NCI-H2107 treated with DMSO at 0.1 percent for 48 hours (cell line): ENCODE data around the gene GAB2.
"Not testable (repeated sequence)": the region's sequence is repeated elsewhere in the genome, so short reads cannot be mapped to it uniquely, and the experiment has no call there.

Source experiments
- DNase-seq: peaks from one replicate; lab custom pipeline; 2025; ENCODE audit not compliant: unreplicated experiment; lab: John Stamatoyannopoulos, UW

GAB2 gene

GRCh38 chr11:78417175-78417887 lies at the start of gene GAB2:
GAB2 (minus strand) TSS chr11:78417820; CDS start chr11:78417720, 100 bp downstream.
- no peak for DNase-seq

DNA sequence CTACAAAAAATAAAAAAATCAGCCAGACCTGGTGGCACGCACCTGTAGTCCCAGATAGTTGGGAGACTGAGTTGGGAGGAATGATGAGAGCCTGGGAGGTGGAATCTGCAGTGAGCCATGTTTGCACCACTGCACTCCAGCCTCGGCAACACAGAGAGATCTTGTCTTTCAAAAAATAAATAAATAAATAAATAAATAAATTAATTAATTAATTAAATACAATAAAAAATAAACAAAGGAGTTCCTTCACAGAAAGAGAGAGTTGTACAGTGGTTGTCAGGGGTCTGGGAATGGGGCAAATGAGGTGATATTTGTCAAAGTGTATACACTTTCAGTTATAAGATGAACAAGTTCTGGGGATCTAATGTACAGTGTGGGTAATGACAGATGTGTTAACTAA lies 49.8 kb upstream of the GAB2 start:
- DNase-seq = no peak

DNA sequence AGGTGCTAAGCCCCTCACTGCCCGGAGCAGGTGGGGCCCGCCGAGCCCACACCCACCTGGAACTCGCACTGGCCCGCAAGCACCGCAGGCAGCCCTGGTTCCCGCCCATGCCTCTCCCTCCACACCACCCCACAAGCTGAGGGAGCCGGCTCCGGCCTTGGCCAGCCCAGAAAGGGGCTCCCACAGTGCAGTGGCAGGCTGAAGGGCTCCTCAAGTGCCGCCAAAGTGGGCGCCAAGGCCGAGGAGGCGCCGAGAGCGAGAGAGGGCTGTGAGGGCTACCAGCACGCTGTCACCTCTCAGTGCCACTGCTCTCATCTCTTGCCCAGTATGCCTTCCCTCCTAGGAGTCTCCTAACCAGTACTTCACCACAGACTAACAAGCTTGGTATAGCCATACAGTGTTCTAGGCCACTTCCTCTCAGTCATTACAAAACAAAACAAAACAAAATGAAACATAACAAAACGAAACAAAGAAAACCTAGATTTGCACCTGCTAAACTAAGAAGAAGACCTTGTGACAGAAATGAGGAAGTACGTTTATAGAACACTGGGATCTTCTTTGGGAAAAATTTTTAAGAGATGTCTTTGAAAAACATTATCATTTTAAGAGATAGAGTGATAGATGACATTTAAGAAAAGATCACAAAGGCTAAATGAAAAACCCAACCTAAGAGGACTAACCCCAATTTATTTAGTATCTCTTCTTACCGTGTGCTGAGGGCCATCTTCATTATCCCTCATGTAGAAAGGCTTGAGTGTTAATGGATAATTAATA lies 47.7 kb upstream of the GAB2 start:
- DNase-seq = no peak

DNA sequence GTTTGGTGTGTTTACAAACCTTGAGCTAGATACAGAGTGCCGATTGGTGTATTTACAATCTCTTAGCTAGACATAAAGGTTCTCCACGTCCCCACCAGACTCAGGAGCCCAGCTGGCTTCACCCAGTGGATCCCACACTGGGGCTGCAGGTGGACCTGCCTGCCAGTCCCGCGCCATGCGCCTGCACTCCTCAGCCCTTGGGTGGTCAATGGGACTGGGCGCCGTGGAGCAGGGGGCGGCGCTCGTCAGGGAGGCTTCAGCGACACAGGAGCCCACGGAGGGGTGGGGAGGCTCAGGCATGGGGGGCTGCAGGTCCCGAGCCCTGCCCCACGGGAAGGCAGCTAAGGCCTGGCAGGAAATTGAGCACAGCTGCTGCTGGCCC lies 47.2 kb upstream of the GAB2 start:
- not testable (repeated sequence) for DNase-seq

DNA sequence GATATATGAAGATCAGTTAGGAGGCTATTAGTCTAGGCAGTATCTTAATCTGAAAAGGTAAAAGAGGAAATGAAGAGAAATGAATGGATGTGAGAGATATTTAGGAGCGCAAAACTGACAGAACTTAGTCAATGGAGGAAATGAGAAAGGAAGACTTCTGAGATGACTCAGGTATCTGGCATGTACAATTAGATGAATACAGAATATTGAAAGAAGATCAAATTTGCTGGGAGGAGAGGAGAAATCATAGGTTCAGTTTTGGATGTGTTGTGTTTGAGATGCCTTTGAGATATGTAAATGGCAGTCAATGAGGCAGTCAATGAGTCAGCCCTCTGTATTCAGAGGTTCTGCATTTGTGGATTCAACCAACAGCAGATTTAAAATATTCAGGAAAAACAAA lies 42.9 kb upstream of the GAB2 start:
- DNase-seq = no peak

GRCh38 chr11:78459738-78460137 lies 42.1 kb upstream of the GAB2 start:
- DNase-seq = no peak

DNA sequence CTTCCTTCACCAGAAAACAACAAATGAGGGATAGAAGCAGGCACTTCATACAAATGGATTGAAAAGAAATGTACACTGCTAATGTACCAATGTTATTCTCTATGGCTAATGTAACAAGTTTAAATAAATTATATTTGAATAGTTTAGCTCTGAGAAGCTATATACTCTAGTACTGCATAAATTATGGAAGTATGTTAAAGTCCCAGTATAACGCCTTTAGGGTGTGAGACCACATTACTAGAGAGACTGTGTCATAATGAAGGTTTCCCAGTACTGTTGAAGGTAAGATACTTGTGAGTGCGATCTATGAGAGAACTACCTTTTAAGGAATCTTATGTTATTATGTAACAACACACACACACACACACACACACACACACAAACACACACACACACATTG lies 39.8 kb upstream of the GAB2 start:
- DNase-seq = no peak

GRCh38 chr11:78453140-78453935 lies 35.7 kb upstream of the GAB2 start:
- DNase-seq = no peak

DNA sequence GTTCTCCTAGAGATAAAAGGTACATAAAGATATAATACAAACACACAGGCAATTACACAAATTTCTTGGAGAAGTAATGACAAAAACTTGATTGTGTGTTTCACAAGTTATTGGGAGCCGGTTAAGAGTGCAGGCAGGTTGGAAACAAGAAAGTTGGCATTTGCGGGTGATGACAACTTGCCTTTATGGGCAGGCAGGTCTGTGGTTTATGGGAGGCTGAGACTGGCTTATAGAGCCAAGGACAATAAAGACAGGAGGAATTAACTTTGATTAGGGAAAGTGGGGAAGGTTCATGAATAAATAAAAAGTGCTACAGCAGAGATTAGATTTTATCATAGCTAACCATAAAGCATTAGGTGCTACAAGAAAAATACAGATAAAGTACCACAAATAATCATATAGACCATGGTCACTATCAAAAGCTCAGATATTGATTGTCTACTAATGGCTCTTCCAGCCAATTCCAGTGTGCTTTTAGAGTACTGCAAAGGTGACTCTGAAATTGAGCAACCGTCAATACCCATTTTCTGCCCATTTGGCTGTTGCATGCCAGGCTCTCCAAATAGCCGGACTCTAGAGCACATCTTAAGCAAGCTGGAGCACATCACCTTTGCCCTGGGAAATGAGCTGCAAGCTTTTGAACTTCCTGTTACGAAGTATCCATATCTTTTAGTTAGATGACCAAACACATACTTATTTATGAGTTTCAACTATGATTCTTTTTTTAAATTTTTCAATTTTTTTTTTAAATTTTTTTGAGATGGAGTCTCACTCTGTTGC lies 33.9 kb upstream of the GAB2 start:
- no peak for DNase-seq

GRCh38 chr11:78450866-78451265 lies 33.2 kb upstream of the GAB2 start:
- no peak for DNase-seq

DNA sequence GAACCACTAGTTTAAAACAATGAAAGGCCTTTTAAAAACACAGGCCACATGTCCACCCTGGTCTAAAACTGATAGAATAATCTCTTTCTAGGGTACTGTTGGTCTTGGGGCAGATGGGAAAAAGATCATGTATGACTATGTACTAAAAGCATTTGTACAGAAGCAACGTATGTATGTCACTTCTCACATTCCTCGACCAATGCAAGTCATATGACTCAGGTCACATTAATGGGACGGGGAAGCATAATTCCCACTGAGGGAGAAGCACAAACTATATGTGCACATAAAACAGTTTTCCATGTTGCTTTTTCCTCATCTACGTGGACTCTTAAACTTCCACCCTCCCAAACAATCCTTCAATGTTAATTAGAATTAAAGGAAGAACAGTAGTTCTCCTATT lies 32.2 kb upstream of the GAB2 start:
- DNase-seq = no peak

- no peak for DNase-seq
These were observed 28.6 kb upstream of the GAB2 start for GRCh38 chr11:78446210-78446609.

GRCh38 chr11:78444726-78445125 lies 27.1 kb upstream of the GAB2 start:
- DNase-seq = no peak

GRCh38 chr11:78441956-78442355 lies 24.3 kb upstream of the GAB2 start:
- DNase-seq = no peak

GRCh38 chr11:78438298-78438975 lies 20.8 kb upstream of the GAB2 start:
- no peak for DNase-seq

DNA sequence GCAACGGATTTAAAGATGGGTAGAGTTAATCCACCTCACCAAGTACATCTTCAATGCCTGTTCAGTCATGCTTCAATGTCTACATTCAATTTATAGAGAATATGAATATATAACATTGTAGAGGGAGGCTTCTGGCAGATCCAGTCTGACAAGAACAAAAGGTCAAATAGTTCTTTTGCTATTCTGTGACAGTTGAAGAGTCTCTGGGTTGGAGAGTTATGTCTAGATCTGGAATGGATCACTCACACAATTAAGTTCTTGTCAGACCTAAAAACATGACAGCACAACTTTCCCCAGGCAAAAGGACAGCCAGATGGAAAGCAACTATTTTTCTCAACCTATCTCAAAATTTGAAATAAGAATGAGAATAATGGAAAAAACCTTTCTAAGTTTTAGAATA lies 15.3 kb upstream of the GAB2 start:
- DNase-seq = no peak

GRCh38 chr11:78432058-78432515 lies 14.5 kb upstream of the GAB2 start:
- DNase-seq = no peak

GRCh38 chr11:78429660-78430059 lies 12.0 kb upstream of the GAB2 start:
- no peak for DNase-seq

DNA sequence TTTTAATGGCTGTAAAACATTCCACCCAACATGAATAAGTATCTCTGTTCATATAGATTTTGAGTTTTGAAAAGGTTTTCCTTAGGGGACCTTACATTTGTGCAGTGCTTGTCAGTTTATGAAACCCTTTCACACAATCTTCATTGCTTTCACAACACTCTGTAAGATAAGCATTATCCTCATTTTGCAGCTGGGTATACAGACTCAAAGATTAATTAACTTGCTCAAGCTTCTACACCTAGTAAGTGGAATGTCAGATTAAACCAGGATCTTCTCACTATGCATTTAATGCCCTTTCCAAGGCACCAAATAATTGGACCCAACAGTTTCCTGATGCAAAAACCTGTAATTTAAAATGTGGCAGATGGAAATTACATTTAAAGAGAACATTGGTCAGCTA lies 11.6 kb upstream of the GAB2 start:
- DNase-seq = no peak

DNA sequence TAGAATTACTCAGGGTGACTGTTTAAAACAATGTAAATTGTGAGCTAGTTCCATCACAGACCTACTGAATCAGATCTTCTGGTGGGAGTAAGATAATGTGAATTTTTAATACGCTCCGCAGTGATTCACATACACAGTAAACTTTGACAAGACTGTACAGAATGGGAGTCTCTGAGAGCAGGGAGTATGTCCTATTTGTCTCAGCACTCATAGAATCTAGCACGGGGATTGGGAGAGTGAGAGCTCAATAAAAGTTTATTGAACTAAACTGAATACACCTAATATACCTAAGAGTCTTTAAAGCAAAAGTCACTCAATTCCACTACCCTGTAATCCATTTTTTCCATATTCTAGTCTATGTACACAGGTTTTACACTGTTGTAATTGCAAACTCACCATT lies 11.2 kb upstream of the GAB2 start:
- DNase-seq = no peak
